HEK293T (cell line): Measurements from ENCODE around the gene PCK1.

Experiments
- BHLHE40 ChIP-seq: fragments of 450-650 bp; IDR thresholded peaks from 2 replicates; pipeline ENCODE4 v1.6.1; 2016; ENCODE audit warnings: mild to moderate bottlenecking, moderate library complexity, borderline replicate concordance
- ELF4 ChIP-seq: fragments of 450-650 bp; IDR thresholded peaks from 2 replicates; pipeline ENCODE4 v1.6.1; 2017; ENCODE audit warnings: antibody characterized with exemption
- FOXK2 ChIP-seq: fragments of 450-650 bp; IDR thresholded peaks from 2 replicates; pipeline ENCODE4 v1.6.1; 2016; ENCODE audit warnings: mild to moderate bottlenecking
- FOXM1 ChIP-seq: fragments of 450-650 bp; IDR thresholded peaks from 2 replicates; pipeline ENCODE4 v1.6.1; 2017; ENCODE audit warnings: mild to moderate bottlenecking, borderline replicate concordance
- HDGF ChIP-seq: fragments of 450-650 bp; IDR thresholded peaks from 2 replicates; pipeline ENCODE4 v1.6.1; 2017; ENCODE audit warnings: antibody characterized with exemption, borderline replicate concordance
- L3MBTL2 ChIP-seq: fragments of 450-650 bp; conservative IDR thresholded peaks from 2 replicates; pipeline ENCODE4 v1.6.1; 2016; ENCODE audit warnings: mild to moderate bottlenecking
- SP1 ChIP-seq: fragments of 450-650 bp; IDR thresholded peaks from 2 replicates; pipeline ENCODE4 v1.6.1; 2017
- SUZ12 ChIP-seq: fragments of 450-650 bp; IDR thresholded peaks from 2 replicates; pipeline ENCODE4 v1.6.1; 2016; ENCODE audit warnings: mild to moderate bottlenecking
- ZNF384 ChIP-seq: fragments of 450-650 bp; IDR thresholded peaks from 2 replicates; pipeline ENCODE4 v1.6.1; 2016
- TF ChIP-seq, protein P1 (sequence below): fragments of 450-650 bp; IDR thresholded peaks from 2 replicates; pipeline ENCODE4 v1.6.1; 2016

DNA sequence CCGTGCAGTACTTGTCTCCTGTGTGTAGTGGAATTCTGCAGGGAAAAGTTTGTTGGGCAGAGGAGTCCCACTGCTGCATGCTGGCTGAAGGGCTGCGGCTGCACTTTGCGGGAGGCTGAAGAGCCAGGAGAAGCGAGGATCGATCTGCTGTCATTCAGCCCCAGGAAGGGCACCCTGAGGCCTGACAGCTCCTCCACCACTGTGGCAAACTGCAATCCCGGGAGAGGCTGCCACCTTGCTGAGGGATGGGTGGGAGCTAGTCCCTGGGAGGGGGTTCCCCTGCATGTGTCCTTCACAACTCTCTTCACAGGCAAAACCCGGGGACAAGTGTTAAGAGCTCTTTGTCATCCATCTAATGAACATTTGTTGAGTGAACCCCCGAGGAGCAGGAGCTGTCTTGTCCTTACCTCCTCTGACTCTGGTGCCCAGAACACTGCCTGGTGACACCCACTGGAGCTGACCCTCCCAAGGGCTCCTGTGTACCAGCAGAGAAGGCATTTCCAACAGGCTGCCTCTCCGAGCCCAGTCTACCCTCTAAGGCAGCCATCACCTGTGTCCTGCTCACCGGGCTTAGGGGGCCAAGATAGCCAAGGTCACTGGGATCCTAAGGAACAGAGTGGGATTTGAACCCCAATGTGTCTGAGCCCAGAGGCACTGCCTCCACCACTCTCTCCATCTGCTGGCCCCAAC, 17.7 kb downstream of the PCK1 start:
- TF ChIP-seq, protein P1, sequence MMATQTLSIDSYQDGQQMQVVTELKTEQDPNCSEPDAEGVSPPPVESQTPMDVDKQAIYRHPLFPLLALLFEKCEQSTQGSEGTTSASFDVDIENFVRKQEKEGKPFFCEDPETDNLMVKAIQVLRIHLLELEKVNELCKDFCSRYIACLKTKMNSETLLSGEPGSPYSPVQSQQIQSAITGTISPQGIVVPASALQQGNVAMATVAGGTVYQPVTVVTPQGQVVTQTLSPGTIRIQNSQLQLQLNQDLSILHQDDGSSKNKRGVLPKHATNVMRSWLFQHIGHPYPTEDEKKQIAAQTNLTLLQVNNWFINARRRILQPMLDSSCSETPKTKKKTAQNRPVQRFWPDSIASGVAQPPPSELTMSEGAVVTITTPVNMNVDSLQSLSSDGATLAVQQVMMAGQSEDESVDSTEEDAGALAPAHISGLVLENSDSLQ: no peak
- no peak for TF ChIP-seq FOXM1
- no peak for TF ChIP-seq BHLHE40
- no peak for TF ChIP-seq FOXK2
- TF ChIP-seq SUZ12: no peak
- no peak for TF ChIP-seq HDGF
- no peak for TF ChIP-seq SP1
- no peak for TF ChIP-seq ZNF384
- TF ChIP-seq L3MBTL2: no peak
- TF ChIP-seq ELF4: no peak
